ENCODE measurements around the gene LRRK1.

GRCh38 chr15:100889385-100890050, 29.6 kb upstream of the LRRK1 start:
- TF ChIP-seq CTCF (optimal IDR thresholded peaks at IDR 0.05 in 1 of 3, IDR thresholded peaks at IDR 0.05 in 1 of 3, conservative IDR thresholded peaks at IDR 0.05 in 1 of 3; ENCODE audit: extremely low read depth in 1 of 3, insufficient read depth in 2 of 3, low read length in 3 of 3) (no peak), EZH2 (IDR thresholded peaks at IDR 0.05; ENCODE audit: low read length) (no peak)
